PC-3 (cell line): Measurements from ENCODE around the gene ASB13. TPM values are rescaled to one million over a fixed set of nuclear protein-coding genes. Genes with fewer than 3 reads are reported as not detected.

ENCODE experiments used
- ATAC-seq: fragments of 200-7000 bp; cut with Tn5 transposase; 2 replicates; pipeline ENCODE4 v1.9.1; 2020; ENCODE audit warnings: mild to moderate bottlenecking, moderate library complexity
- BruUV-seq: library from RNA; stranded (reverse); fragments of 400-500 nt; replicated peaks from 2 replicates; lab custom pipeline; 2021; lab: Mats Ljungman, UMichigan
- CTCF ChIA-PET: fragments of 300-600 bp; sonication (Branson Sonifier 250); formaldehyde crosslinking; loops from one replicate; lab custom pipeline; 2022; ENCODE audit warnings: antibody characterized with exemption; lab: Charles Lee
- POLR2A ChIA-PET: fragments of 300-600 bp; sonication (Branson Sonifier 250); formaldehyde crosslinking; loops from one replicate; lab custom pipeline; 2022; ENCODE audit warnings: antibody characterized with exemption; ENCODE audit not compliant: unreplicated experiment; lab: Charles Lee
- DNase-seq: peaks from one replicate; pipeline ENCODE4 v3.0.0-alpha.2; 2015
- H2AFZ ChIP-seq: fragments of 300-600 bp; sonication (generic); 2 replicates; pipeline ENCODE4 v1.6.0; 2016; ENCODE audit warnings: antibody characterized with exemption, low read length
- H3F3A ChIP-seq: fragments of 300-600 bp; sonication (generic); one replicate; pipeline ENCODE4 v1.6.0; 2017; ENCODE audit warnings: antibody characterized with exemption, low read length, control low read depth, mild to moderate bottlenecking; ENCODE audit not compliant: unreplicated experiment
- H3K27ac ChIP-seq: fragments of 300-600 bp; sonication (generic); 2 replicates; pipeline ENCODE4 v1.5.1; 2016; ENCODE audit warnings: mild to moderate bottlenecking, low read length
- H3K27me3 ChIP-seq: fragments of 300-600 bp; sonication (generic); 2 replicates; pipeline ENCODE4 v1.6.1; 2016; ENCODE audit warnings: low read length, mixed read lengths
- H3K36me3 ChIP-seq: fragments of 300-600 bp; sonication (generic); 2 replicates; pipeline ENCODE4 v1.6.1; 2016; ENCODE audit warnings: low read depth, mixed run types, low read length, mixed read lengths
- H3K4me1 ChIP-seq: fragments of 300-600 bp; sonication (generic); 2 replicates; pipeline ENCODE4 v1.5.1; 2016; ENCODE audit warnings: low read length; ENCODE audit not compliant: insufficient read depth
- H3K4me2 ChIP-seq: fragments of 300-600 bp; sonication (generic); 2 replicates; pipeline ENCODE4 v1.6.0; 2016; ENCODE audit warnings: low read length
- H3K4me3 ChIP-seq: fragments of 300-600 bp; sonication (generic); 2 replicates; pipeline ENCODE4 v1.5.1; 2016; ENCODE audit warnings: mild to moderate bottlenecking, low read length, mixed read lengths
- H3K79me2 ChIP-seq: fragments of 300-600 bp; sonication (generic); 2 replicates; pipeline ENCODE4 v1.6.1; 2017; ENCODE audit warnings: low read length, mixed read lengths
- H3K9ac ChIP-seq: fragments of 300-600 bp; sonication (generic); 2 replicates; pipeline ENCODE4 v1.6.0; 2016; ENCODE audit warnings: mild to moderate bottlenecking, low read length
- H3K9me2 ChIP-seq: fragments of 300-600 bp; sonication (generic); replicated peaks from 2 replicates; pipeline ENCODE4 v1.6.1; 2016; ENCODE audit warnings: mixed run types, low read length, mixed read lengths
- H3K9me3 ChIP-seq: fragments of 300-600 bp; sonication (generic); 2 replicates; pipeline ENCODE4 v1.6.1; 2016; ENCODE audit warnings: low read length, mixed read lengths
- H4K20me1 ChIP-seq: fragments of 300-600 bp; sonication (generic); 2 replicates; pipeline ENCODE4 v1.6.1; 2016; ENCODE audit warnings: low read length, mixed read lengths
- CTCF ChIP-seq: fragments of 300-600 bp; sonication (generic); conservative IDR thresholded peaks from 2 replicates; pipeline ENCODE4 v1.5.1; 2017; ENCODE audit warnings: antibody characterized with exemption, low read depth, mild to moderate bottlenecking, low read length
- EZH2 ChIP-seq: fragments of 300-600 bp; sonication (generic); IDR thresholded peaks from one replicate; pipeline ENCODE4 v1.6.1; 2017; ENCODE audit warnings: antibody characterized with exemption, mild to moderate bottlenecking, low read length; ENCODE audit not compliant: unreplicated experiment
- EZH2phosphoT487 ChIP-seq: fragments of 300-600 bp; sonication (generic); IDR thresholded peaks from 2 replicates; pipeline ENCODE4 v1.6.1; 2018; ENCODE audit warnings: mild to moderate bottlenecking, antibody characterized with exemption, low read length, borderline replicate concordance
- intact Hi-C: fragments of 100-400 bp; cut with micrococcal nuclease; formaldehyde crosslinking; loops from 2 replicates; pipeline ENCODE4 v1.9.0; 2023
- total RNA-seq: library from RNA; depleted of rRNA; stranded (reverse); fragments of >200 nt; gene quantifications from 2 replicates; pipeline ENCODE4 v1.2.3, GENCODE V29; 2014

ASB13 gene
- total RNA-seq, 1 experiment from 2014 or later = 6.6 TPM

GRCh38 chr10:5596611-5597341, 69.6 kb downstream of the ASB13 start:
- ATAC-seq (peak; percentile 56), DNase-seq (peak; percentile 46)
- Histone ChIP-seq H3K79me2 (peaks cover 19% of the 10 kb centered on the region), H3K4me2 (peak overlapping the region; percentile 93), H3K27me3 (no peaks in the 10 kb centered on the region), H3F3A (no peaks in the 10 kb centered on the region), H3K9me2 (no peaks in the 10 kb centered on the region), H4K20me1 (no peaks in the 10 kb centered on the region), H2AFZ (no peak overlapping the region), H3K27ac (peak overlapping the region; percentile 100), H3K4me1 (peaks cover 36% of the 10 kb centered on the region), H3K36me3 (no peaks in the 10 kb centered on the region), H3K9ac (peak overlapping the region; percentile 92), H3K4me3 (no peak overlapping the region), H3K9me3 (no peaks in the 10 kb centered on the region)
- TSS peak; percentile 80 for BruUV-seq
- ChIA-PET POLR2A (interaction anchor here (1.3 to 2.5 kb wide), 2 partner anchors 13 to 50 kb away, joined by 3 to 12 read pairs; no protein-coding TSS in a partner anchor), CTCF (no interaction called here)
- TF ChIP-seq EZH2 = no peak
- TF ChIP-seq EZH2phosphoT487 = no peak
- TF ChIP-seq CTCF = no peak
- intact Hi-C loops = loop anchor here (2.0 kb wide), 1 partner anchor 14 kb away; no protein-coding TSS in a partner anchor

- Histone ChIP-seq H3K9me3 (no peaks in the 10 kb centered on the region), H3K9me2 (no peaks in the 10 kb centered on the region), H3K4me3 (peak overlapping the region; percentile 65), H3F3A (no peaks in the 10 kb centered on the region), H3K79me2 (peaks cover 19% of the 10 kb centered on the region), H3K4me2 (peak overlapping the region; percentile 93), H3K27ac (peak overlapping the region; percentile 100), H3K27me3 (no peaks in the 10 kb centered on the region), H3K9ac (peak overlapping the region; percentile 92), H4K20me1 (no peaks in the 10 kb centered on the region), H2AFZ (no peak overlapping the region), H3K4me1 (peaks cover 38% of the 10 kb centered on the region), H3K36me3 (no peaks in the 10 kb centered on the region)
- BruUV-seq = no TSS peak
- POLR2A ChIA-PET = interaction anchor here (0.6 to 2.5 kb wide), 3 partner anchors 14 to 49 kb away, joined by 3 to 12 read pairs (median 5); no protein-coding TSS in a partner anchor
- CTCF ChIA-PET = no interaction called here
- no peak for TF ChIP-seq EZH2phosphoT487
- TF ChIP-seq EZH2 = no peak
- TF ChIP-seq CTCF = no peak
- DNase-seq (peak; percentile 89), ATAC-seq (peak; percentile 73)
- intact Hi-C loops = loop anchor here (2.0 kb wide), 1 partner anchor 15 kb away; no protein-coding TSS in a partner anchor
These were observed 70.4 kb downstream of the ASB13 start for GRCh38 chr10:5595994-5596471.
